HuH-7 (cell line): Measurements from ENCODE around the gene SLC15A5.

ENCODE experiments used
- DNase-seq: peaks from one replicate; pipeline ENCODE4 v3.0.0; 2011; ENCODE audit warnings: low spot score

Gene SLC15A5, protein sequence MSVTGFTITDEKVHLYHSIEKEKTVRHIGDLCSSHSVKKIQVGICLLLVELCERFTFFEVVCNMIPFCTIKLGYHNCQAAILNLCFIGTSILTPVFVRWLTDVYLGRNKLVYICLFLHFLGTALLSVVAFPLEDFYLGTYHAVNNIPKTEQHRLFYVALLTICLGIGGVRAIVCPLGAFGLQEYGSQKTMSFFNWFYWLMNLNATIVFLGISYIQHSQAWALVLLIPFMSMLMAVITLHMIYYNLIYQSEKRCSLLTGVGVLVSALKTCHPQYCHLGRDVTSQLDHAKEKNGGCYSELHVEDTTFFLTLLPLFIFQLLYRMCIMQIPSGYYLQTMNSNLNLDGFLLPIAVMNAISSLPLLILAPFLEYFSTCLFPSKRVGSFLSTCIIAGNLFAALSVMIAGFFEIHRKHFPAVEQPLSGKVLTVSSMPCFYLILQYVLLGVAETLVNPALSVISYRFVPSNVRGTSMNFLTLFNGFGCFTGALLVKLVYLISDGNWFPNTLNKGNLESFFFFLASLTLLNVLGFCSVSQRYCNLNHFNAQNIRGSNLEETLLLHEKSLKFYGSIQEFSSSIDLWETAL

DNA sequence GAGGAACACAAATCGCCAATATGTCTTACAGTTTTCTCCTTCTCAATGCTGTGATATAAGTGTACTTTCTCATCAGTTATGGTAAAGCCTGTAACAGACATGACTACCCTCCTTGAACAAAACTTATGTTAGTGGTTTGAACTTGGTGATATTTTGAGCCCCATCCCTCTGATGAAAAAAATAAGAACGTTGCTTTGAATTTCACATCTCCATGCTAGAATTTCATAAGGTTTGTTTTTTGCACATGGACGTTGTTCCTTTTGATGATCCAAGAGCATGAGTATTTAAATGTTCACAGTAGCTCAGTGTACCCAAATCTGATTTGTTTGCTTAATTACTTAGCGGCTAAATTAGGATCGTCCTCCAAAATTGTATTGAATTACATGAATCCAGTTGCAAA is at the start of gene SLC15A5:
SLC15A5 (minus strand) TSS at position 101 of the 400 bp plus-strand sequence; CDS start at position 101, 0 bp downstream.
- DNase-seq = no peak

DNA sequence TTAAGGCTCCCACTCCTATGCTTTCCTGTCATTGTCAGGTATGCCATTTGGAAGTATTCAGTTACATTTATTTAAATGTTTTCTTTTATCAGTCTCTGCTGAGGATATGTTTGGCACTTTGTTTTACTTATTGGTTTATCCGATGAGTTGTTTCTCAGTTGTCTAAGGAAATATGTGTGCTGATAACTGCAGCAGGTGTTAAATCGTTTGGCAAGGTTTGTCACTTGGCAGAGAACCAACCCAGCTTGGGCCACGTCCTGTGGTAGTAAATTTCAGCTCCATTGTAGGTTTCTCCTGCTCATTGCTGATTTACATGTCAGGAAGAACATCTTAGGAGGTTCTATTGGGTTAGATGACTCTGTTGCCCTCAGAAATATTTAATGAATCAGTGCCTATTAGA is 47.9 kb upstream of the SLC15A5 start:
- DNase-seq = no peak

DNA sequence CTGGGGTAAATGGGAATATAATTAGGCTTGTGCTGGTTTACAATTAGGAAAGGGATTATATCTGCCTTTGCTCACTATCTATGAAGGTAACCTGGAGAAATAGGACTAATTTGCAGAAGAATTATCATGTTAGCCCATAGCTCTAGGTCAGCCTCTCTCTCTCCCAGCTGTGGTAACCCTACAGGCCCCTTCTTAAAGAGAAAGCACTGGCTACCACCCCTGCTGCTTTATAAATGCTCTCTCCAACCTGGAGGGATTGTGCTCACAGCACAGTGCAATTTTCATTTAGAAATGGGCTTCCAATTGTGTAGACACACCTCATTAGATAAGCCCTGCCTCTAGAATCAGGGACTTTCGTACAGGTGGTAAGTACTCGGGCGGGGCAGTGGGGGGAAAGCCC is 47.3 kb upstream of the SLC15A5 start:
- no peak for DNase-seq

DNA sequence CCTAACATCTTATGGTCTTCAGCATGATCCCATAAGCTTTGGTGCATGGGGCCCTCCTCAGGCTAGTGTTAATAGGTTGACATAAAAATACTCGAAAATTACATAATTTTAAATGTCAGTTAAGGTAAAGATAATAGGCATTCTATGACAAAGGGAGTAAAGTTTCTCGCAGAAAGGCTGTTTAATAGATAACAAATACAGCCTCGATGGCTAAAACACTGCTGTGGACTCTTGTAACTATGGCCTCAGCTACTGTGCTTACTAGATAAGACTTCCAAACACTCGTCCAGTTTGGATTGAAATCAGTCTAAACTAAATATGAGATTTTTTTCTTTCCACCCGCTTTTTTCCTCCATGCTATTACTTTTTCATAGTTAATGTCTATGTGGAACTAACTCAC is 46.8 kb upstream of the SLC15A5 start:
- no peak for DNase-seq

DNA sequence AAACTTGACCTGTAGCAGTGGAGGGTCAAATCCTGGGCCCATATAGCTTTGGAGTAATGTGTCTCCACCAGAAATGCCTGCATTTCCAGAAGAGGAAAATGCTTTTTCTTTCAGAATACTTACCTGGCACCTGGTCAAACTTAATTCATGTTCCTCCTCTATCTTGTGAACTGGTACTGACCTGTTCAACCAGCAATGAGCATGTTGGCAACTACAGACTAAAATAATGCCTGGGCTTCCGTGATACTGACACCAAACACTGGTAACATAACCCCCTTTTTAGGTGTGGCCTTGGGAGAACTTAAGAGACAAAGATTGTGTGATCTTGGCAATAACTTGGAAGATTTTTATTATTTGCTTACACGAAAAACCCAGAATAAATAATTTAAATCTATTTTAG is 46.2 kb upstream of the SLC15A5 start:
- DNase-seq = no peak

DNA sequence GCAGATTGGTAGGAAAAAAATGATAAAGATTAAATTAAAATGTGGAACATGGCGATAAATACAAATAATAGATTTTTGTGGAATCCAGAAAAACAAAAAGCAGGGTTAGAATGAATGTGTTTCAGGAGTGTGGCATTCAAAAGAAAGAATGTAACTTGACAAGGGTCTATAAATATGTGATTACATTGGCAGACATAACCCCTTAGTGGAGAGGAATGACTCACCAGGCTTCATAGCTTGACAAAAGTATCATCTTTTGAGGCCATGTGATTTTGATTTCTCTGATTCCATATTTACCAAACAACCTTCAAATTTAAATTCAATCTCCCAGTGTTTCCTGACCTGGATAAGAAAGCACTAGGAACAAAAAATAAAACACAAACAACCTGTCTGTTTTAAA is 45.5 kb upstream of the SLC15A5 start:
- DNase-seq = no peak

DNA sequence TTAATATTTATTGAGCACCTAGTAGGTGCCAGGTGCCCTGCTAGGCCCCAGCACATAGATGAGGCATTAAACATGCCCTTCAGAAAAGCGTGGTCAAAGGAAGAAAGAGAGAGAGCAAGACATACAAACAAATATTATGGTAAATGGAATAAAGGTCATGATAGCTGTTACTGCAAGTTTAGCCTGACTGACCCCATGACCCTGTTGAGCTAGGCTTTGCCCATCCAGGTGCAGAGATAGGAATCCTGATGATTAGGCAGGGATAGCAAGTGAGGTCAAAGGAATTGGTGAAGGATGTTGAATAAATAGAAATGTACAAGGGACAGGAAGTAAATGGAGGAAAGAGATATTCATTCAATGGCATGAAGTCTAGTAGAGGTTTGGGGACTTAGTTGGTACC is 33.4 kb upstream of the SLC15A5 start:
- no peak for DNase-seq

DNA sequence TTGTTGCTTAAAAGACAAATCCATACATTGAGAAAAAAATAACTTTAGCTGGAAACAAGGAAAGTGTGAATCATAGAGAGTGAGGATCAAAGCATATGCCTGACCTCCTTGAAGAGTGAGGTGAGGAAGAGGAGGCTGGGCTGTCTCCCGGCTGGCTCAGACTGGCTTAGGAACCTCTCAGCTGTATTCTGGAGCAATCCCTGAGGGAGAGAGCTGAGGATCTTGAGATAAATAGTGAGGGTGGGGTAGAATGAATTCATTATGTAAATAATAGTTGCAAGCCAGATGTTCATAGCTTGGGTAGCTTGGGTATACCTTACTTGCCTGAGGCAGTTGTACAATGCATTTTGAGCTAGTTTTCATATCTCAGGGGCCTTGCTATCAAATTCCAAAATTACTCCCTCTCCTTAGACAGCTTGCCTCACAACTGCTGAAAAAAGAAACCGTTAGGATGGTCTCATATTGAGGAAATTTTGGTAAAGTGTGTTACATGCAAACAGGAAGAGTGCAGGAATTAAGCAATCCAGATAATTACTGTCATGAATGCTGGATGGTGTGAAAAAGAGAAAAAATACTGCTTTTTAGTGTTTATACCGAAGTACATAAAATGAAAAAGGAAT is 30.5 kb upstream of the SLC15A5 start:
- no peak for DNase-seq

DNA sequence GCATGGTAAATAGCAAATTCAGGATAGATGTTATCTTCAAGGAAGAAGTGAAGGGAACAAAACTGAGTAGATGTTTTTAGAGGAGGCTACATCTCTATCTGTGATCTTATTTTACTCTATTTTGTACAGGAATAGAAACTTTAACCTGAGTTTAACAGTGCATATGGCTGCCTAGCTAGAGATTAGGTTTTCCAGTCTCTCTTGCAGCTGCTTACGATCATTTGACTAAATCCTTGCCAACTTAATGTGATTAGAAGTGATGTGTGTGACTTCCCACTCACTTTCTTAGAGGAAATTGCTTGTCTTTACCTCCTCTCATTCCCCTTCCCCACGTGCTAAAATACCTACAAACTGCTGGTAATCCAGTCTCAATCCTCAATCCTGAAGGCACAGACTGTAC is 26.5 kb upstream of the SLC15A5 start:
- no peak for DNase-seq

DNA sequence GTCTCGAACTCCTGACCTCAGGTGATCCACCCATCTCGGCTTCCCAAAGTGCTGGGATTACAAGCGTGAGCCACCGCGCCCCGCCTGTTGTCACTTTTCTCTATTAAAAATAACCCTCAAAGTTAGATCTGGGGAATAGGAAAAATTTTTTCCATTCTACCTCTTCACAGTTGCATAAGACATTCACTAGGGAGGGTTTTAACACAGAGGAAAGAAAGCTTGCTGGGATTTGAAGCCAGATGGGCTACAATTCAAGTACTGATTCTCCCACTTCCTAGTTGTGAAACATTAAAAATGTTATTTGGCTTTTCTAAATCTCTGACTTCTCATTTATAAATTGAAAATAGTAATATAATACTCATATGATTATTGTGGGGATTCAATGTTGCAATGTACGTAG is 23.3 kb upstream of the SLC15A5 start:
- no peak for DNase-seq

DNA sequence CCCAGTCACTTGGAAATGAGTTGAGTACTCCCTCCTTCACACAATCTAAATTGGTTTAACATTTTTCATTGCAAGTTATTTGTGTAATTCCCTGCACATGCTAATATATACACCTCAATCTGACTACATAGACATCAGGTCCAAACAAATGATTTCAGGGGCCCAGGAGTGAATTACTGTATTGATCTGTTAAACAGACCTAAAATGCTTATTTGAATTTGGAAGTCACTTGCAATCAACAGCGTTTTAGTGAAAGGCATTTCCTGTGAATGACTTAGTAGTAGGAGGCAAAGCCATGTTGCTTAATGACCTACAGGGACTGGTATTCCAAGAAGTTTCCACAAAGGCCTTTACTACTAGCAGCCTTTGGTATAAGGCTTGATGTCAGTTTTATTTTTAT is 22.6 kb upstream of the SLC15A5 start:
- no peak for DNase-seq

DNA sequence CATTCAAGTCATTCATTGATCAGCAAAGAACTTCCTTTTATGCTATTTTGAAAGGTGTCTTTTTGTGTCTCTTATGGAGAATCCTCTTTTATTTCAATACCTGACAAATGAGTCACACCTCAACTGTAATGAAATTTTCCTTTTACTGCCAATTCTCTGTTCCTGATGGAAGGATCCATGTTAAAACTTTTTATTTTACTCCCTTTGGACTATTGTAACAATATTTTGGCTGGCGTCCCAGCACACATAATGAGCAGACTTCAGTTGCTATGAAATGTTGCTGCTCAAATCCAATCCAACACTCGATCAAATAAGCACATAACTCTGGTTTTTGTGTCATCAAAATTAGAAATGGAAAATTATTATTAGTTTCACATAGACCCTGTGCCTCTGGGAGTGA is 21.9 kb upstream of the SLC15A5 start:
- DNase-seq = no peak

DNA sequence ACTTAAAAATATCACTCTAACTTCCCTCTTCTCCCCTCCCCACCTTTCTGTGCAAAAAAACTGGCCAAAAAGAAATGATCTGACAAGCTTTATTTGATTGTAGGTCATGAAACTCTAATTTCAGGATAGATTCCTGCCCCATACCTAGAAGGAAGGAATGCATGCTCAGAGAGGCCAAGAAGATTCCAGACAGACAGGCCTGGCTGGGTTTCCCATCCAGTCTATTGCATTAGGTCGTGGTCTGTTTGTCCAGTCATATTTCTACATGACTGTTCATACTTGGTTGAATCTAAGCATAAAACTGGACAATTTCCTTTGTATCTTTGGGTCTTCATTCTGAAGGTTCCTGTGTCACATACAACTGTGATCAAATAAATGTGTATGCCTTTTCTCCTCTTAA is 20.0 kb upstream of the SLC15A5 start:
- no peak for DNase-seq

DNA sequence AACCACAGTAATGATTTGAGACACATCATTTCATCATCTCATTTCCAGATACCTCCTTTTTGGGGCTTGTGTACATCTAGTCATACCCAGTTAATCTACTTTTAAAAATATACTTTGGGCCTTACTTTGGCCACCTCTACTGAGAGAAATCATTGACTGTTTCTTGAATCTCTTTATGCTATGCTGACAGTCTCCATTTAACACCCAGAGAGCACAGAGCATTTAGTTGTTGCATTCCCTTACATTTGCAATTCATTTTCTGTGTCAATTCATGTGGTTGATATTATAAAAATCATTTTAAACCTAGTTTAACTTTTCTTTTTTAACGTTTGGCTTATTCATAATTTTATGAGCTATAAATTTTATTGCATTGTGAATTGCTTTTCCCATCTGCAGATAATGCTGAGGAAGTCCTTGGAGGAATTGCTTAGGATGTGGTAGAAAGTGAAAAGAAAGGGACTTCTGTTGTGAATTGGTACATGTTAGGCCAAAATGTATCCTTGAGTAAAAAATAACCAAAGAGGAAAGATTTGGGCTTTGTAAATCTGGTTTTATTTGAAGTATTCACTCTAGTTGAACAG is 17.0 kb upstream of the SLC15A5 start:
- DNase-seq = no peak

DNA sequence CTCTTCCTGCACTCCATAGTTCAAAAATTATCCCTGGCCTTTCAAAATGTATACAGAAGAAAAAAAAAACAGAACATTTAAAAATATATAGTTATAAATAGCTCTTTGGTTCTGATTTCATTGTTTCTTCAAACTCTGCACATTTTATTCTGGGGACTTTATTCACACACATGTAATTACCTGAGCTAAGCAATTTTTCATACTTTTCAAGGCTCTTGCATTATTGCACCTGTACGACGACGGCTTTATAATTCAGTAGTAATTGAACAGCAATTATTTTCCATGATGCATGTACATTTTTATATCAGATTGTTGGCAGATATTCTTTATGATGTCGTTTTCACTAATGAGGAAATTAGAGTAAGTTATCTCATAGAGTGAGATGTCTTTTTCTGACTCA is 13.5 kb upstream of the SLC15A5 start:
- DNase-seq = no peak

DNA sequence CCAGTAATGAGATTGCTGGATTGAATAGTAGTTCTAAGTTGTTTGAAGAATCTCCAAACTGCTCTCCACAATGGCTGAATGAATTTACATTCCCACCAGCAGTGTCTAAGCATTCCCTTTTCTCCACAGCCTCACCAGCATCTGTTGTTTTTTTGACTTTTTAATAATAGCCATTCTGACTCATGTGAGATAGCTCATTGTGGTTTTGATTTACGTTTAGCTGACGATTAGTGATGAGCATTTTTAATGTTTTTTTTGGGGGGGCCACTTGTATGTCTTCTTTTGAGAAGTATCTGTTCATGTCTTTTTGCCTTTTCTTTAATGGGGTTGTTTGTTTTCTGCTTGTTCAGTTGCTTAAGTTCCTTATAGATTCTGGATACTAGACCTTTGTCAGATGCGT is 8.1 kb upstream of the SLC15A5 start:
- DNase-seq = no peak

DNA sequence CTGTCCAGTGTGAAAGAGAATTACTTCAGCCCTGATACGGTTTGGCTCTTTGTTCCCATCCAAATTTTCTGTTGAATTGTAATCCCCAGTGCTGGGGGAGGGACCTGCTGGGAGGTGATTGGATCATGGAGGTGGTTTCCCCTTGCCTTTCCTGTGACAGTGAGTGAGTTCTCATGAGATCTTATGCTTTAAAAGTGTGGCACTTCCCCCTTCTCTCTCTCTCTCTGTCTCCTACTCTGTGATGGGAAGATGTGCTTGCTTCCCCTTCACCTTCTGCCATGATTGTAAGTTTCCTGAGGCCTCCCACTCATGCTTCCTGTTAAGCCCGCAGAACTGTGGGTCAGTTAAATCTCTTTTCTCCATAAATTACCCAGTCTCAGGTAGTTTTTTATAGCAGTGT is 5.5 kb upstream of the SLC15A5 start:
- DNase-seq = no peak

DNA sequence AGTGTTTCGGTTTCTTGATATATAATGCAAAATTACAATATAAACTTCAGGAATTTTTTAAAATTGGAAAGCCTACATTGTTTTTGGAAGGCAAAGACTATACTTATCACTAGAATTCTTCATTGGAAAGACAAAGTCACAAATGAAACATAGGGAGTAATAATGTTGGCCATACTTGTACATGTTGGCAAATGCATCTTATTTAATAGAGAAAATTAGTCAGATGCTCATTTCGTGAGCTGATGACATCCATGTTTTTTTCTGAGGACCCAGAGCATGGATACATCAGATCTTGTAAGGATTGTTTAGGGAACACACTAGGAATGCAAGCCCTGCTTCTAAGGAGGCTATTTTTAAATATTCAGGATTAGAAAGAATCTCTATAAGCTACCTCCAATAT is 4.6 kb upstream of the SLC15A5 start:
- DNase-seq = no peak

DNA sequence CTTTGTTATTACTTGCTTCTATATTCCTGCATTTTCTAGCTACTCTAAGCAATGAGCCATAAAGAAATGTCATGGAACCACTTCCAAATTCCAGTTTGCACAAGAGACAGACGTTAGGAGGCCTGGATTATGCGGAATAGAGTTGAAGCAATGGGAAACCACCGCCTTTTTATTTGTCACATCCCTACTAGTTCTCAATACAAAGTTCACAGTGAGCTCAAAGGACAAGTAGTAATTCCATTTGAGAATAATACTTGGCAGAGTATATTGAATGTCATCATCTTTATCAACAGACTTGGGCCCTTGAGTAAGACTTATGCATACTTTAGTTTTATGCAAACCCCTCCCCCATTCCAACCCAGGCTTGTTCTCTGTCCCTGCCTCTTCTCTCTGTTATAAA is 3.7 kb upstream of the SLC15A5 start:
- no peak for DNase-seq

DNA sequence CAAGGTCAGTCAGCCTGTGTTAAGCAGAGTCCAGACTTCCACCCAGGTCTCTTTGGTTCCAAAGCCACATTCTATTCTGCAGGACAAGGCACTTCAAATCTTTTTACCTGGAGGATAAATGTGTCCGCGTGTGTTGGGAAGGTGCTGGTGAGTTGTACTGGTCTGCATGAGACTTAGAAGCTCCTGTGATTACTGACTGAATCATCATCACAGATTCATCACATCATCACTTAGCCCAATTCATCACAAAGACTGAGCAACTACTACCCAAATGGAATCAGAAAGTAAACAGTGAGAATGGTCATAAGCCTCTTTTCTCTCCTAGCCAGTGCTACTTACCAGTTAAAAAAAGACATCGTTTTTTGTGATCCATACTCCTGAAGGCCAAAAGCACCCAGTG is 5.3 kb downstream of the SLC15A5 start:
- DNase-seq = no peak

DNA sequence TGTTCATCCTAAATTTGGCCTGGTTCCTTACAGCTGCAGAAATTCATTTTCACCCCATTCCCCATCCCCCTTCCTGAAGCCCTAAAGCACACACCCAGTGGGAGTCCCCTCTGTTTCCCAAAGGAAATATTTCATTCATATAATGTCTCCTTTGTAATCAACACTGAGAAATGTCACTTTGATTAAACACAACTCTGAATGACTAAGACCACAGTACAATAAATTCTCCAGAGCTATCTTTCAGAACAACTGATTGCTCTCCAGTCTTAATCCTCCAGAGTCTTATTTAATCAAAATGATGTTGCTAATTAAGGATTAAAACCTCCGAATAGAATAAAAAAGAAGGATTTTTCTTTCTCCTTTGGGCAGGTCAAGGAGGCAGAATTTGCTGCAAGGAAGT is 6.4 kb downstream of the SLC15A5 start:
- no peak for DNase-seq

DNA sequence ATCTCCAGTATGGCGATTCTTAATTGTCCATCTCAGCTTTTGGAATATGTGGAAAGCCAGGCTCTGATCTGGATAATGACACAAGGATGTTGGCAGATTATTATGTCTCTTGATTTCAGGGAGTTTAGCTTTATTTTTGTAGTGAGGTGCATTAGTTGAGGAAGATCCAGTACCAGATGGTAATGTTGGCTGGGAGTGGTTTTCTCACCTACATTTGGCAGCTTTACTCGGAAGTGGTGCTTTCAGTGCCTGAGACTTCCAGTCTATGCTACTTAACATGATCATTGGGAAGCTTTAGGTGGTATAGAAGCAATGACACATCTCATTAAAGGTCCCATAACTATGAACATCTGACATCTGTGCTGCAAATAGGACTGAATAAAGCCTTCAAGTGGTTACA is 7.5 kb downstream of the SLC15A5 start:
- no peak for DNase-seq

DNA sequence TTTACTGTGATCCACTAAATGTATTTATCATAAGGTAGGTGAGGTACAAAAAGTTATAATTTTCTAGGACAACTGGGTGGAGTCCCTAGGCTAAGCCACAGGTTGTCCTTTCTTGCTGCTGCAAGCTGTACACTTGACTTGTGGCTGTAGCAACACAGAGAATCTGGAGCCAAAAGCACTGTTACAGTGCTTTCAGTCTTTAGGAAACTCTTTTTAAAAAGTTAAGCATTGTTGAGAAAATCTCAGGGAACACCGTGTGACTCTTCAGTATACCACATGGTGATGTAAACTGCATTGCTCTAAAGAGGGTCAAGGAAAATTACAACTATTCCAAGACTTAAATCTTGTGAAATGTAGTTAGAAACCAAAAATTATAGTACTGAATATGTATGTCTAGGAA is 11.4 kb downstream of the SLC15A5 start:
- no peak for DNase-seq
